MCF 10A (cell line): ENCODE results near the gene C6orf62. TPM values are rescaled to one million over a fixed set of nuclear protein-coding genes. Genes with fewer than 3 reads are reported as not detected.

Source experiments
- BruUV-seq: library from RNA; stranded (reverse); fragments of 400-500 nt; replicated peaks from 2 replicates; lab custom pipeline; 2021; lab: Mats Ljungman, UMichigan
- CTCF ChIA-PET: fragments of 300-600 bp; sonication (Branson Sonifier 250); formaldehyde crosslinking; extraction: SDS; loops from one replicate; lab custom pipeline; 2021; ENCODE audit warnings: antibody characterized with exemption, inconsistent platforms; lab: Yijun Ruan, JAX
- POLR2A ChIA-PET: fragments of 300-600, 350-650 bp; sonication (Branson Sonifier 250); formaldehyde crosslinking; extraction: SDS; loops from one replicate; lab custom pipeline; 2020; ENCODE audit warnings: antibody characterized with exemption, inconsistent platforms; lab: Yijun Ruan, JAX
- DNase-seq: peaks from one replicate; pipeline ENCODE4 v3.0.0-alpha.2; 2018; ENCODE audit not compliant: unreplicated experiment
- H3K27ac Mint-ChIP-seq: one replicate; pipeline ENCODE4 v1.8.0; 2022; ENCODE audit warnings: mild to moderate bottlenecking, low read depth, mixed read lengths; ENCODE audit not compliant: unreplicated experiment
- H3K27me3 Mint-ChIP-seq: one replicate; pipeline ENCODE4 v1.8.0; 2022; ENCODE audit warnings: mixed read lengths; ENCODE audit not compliant: insufficient read depth, unreplicated experiment
- H3K36me3 Mint-ChIP-seq: one replicate; pipeline ENCODE4 v1.8.0; 2022; ENCODE audit warnings: mild to moderate bottlenecking, moderate library complexity, mixed read lengths; ENCODE audit not compliant: insufficient read depth, unreplicated experiment
- H3K4me1 Mint-ChIP-seq: one replicate; pipeline ENCODE4 v1.8.0; 2022; ENCODE audit warnings: mixed read lengths; ENCODE audit not compliant: insufficient read depth, unreplicated experiment
- H3K4me3 Mint-ChIP-seq: one replicate; pipeline ENCODE4 v1.8.0; 2022; ENCODE audit warnings: mild to moderate bottlenecking, moderate library complexity, mixed read lengths; ENCODE audit not compliant: unreplicated experiment
- H3K9me3 Mint-ChIP-seq: one replicate; pipeline ENCODE4 v1.8.0; 2022; ENCODE audit warnings: mixed read lengths; ENCODE audit not compliant: unreplicated experiment
- intact Hi-C: fragments of 100-400 bp; cut with micrococcal nuclease; formaldehyde crosslinking; loops from 2 replicates; pipeline ENCODE4 v1.14.1; 2022
- total RNA-seq: library from RNA; stranded (reverse); gene quantifications from 2 replicates; pipeline ENCODE4 v1.2.3, GENCODE V29; 2022
- TF ChIP-seq, protein P1 (sequence below): fragments of 200-600 bp; IDR thresholded peaks from one replicate; pipeline ENCODE4 v1.8.0; 2022; ENCODE audit warnings: antibody characterized with exemption, mild to moderate bottlenecking; ENCODE audit not compliant: unreplicated experiment

The C6orf62 gene
- total RNA-seq, 1 experiment from 2014 or later = 96.2 TPM

DNA sequence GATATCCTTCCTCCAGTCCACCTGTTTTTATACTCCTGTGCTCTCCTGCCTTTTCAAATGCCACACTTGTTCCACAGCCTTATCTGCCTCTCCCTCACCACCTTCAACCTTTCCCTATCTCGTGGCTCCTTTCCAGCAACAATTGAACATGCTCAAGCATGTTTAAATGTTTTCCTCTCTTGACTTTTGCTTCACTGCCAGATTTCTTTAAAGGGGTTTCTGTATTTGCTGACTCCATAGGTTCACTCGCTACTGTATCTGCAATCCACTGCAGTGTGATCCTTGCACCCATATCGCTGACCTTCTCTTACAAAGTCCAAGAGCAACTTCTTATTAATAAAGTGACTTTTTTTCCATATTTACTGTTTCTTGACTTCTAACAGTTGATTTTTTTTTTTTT, 44.6 kb upstream of the C6orf62 start:
- POLR2A ChIA-PET = interaction anchor here (0.7 to 5.3 kb wide), 4 partner anchors 20 to 256 kb away, joined by 3 to 25 read pairs (median 4); no protein-coding TSS in a partner anchor
- CTCF ChIA-PET = no interaction called here
- Mint-ChIP-seq H3K9me3 (no peaks in the 10 kb centered on the region), H3K27me3 (no peaks in the 10 kb centered on the region), H3K4me3 (no peak overlapping the region), H3K27ac (no peak overlapping the region), H3K4me1 (peaks cover 11% of the 10 kb centered on the region), H3K36me3 (no peaks in the 10 kb centered on the region)
- intact Hi-C loops = no loop called here
- TF ChIP-seq, protein P1, sequence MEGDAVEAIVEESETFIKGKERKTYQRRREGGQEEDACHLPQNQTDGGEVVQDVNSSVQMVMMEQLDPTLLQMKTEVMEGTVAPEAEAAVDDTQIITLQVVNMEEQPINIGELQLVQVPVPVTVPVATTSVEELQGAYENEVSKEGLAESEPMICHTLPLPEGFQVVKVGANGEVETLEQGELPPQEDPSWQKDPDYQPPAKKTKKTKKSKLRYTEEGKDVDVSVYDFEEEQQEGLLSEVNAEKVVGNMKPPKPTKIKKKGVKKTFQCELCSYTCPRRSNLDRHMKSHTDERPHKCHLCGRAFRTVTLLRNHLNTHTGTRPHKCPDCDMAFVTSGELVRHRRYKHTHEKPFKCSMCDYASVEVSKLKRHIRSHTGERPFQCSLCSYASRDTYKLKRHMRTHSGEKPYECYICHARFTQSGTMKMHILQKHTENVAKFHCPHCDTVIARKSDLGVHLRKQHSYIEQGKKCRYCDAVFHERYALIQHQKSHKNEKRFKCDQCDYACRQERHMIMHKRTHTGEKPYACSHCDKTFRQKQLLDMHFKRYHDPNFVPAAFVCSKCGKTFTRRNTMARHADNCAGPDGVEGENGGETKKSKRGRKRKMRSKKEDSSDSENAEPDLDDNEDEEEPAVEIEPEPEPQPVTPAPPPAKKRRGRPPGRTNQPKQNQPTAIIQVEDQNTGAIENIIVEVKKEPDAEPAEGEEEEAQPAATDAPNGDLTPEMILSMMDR = no peak
- DNase-seq = no peak
- BruUV-seq = no TSS peak

- intact Hi-C loops = no loop called here
- CTCF ChIA-PET = interaction anchor here (0.7 to 1.2 kb wide), 2 partner anchors 13 to 21 kb away, joined by 4 to 5 read pairs; no protein-coding TSS in a partner anchor
- no peaks in the 10 kb centered on the region for H3K36me3 Mint-ChIP-seq
Observed at GRCh38 chr6:24761851-24762250, 42.9 kb upstream of the C6orf62 start.

DNA sequence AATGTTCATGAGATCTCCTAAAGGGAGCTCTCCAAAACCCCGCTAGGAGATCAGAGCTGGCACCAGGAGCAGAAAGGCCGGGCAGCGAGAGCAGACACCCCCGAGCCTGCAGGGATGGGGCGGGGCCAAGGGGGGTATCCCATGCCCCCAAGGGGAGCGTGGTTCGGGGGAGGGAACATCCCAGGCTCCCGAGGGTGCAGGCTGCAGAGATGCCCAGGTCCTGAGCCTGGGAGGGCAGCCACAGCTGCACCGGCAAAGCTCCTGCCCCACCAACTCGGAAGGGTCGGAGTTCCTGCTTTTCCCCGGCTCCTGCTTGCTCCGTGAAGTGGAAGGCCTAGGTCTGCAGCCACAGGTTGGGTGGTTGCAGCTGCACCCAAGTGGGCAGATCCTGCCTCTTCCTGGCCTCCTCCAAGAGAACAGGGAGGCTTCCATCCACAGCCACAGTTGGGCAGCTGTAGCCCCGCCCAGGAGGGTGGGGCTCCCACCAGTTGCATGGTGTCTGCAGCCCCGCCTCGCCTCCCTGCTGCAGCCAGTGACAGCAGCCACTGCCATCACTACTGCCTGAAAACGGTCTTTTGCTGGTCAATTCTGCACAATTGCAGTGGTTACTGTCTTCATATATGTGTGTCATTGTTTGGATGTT, 42.4 kb upstream of the C6orf62 start:
- TF ChIP-seq, protein P1 = no peak
- Mint-ChIP-seq H3K4me1 (peaks cover 11% of the 10 kb centered on the region), H3K27ac (no peak overlapping the region), H3K27me3 (no peaks in the 10 kb centered on the region), H3K4me3 (no peak overlapping the region), H3K9me3 (no peaks in the 10 kb centered on the region), H3K36me3 (no peaks in the 10 kb centered on the region)
- intact Hi-C loops = no loop called here
- BruUV-seq = no TSS peak
- POLR2A ChIA-PET = interaction anchor here (1.2 kb wide), 1 partner anchor 18 kb away, joined by 3 read pairs; no protein-coding TSS in a partner anchor
- CTCF ChIA-PET = interaction anchor here (0.6 to 1.2 kb wide), 3 partner anchors 13 to 178 kb away, joined by 3 to 5 read pairs (median 4); no protein-coding TSS in a partner anchor
- no peak for DNase-seq

More at GRCh38 chr6:24761851-24762250, 42.9 kb upstream of the C6orf62 start:
- no peak for DNase-seq
- Mint-ChIP-seq H3K4me3 (no peak overlapping the region), H3K27me3 (no peaks in the 10 kb centered on the region), H3K9me3 (no peaks in the 10 kb centered on the region), H3K4me1 (peaks cover 11% of the 10 kb centered on the region), H3K27ac (no peak overlapping the region)
- TF ChIP-seq, protein P1 = no peak
- BruUV-seq = no TSS peak
- POLR2A ChIA-PET = interaction anchor here (1.2 kb wide), 1 partner anchor 19 kb away, joined by 3 read pairs; no protein-coding TSS in a partner anchor

DNA sequence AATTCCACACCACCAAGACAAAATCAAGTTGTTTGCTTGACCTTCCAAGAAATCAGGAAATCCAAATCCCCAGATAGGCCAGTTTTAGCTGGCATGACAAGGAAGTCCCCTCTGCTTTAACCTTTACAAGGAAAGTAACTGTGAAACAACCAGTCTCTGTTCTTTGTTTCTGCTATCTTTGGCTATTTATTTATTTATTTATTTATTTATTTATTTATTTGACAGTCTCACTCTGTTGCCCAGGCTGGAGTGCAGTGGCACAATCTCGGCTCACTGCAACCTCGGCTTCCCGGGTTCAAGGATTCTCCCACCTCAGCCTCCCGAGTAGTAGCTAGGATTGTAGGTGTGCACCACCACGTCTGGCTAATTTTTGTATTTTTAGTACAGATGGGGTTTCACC, 41.3 kb upstream of the C6orf62 start:
- DNase-seq = no peak
- H3K36me3 Mint-ChIP-seq = no peaks in the 10 kb centered on the region
- H3K4me1 Mint-ChIP-seq = peaks cover 11% of the 10 kb centered on the region
- H3K4me3 Mint-ChIP-seq = no peak overlapping the region
- ChIA-PET POLR2A (no interaction called here), CTCF (interaction anchor here (1.5 to 2.7 kb wide), 2 partner anchors 17 to 180 kb away, joined by 5 to 7 read pairs; no protein-coding TSS in a partner anchor)
- no peaks in the 10 kb centered on the region for H3K27me3 Mint-ChIP-seq
- H3K27ac Mint-ChIP-seq = no peak overlapping the region
- TF ChIP-seq, protein P1 = no peak
- no TSS peak for BruUV-seq
- intact Hi-C loops = no loop called here
- H3K9me3 Mint-ChIP-seq = no peaks in the 10 kb centered on the region
